HCT116 (cell line): ENCODE results near the gene STK11. TPM values are rescaled to one million over a fixed set of nuclear protein-coding genes. Genes with fewer than 3 reads are reported as not detected.
A peak's percentile ranks its signal among the peaks of the same experiment; 100 is the strongest.

Experiments
- ATAC-seq: fragments of 200-7000 bp; cut with Tn5 transposase; 2 replicates; pipeline ENCODE4 v1.9.1; 2020; ENCODE audit warnings: mild to moderate bottlenecking, moderate library complexity
- BruUV-seq: library from RNA; stranded (reverse); fragments of 400-500 nt; replicated peaks from 2 replicates; lab custom pipeline; 2021; lab: Mats Ljungman, UMichigan
- CTCF ChIA-PET: fragments of 300-600 bp; sonication (Branson Sonifier 250); formaldehyde crosslinking; loops from one replicate; lab custom pipeline; 2021; ENCODE audit warnings: antibody characterized with exemption; lab: Charles Lee
- POLR2A ChIA-PET: fragments of 300-600, 350-600 bp; sonication (Branson Sonifier 250); formaldehyde crosslinking; loops from one replicate; lab custom pipeline; 2021; ENCODE audit warnings: antibody characterized with exemption; lab: Charles Lee
- RAD21 ChIA-PET, 2 experiments: fragments of 300-600 bp; sonication (Branson Sonifier 250); formaldehyde crosslinking; loops; one replicate each; lab custom pipeline; 2023; ENCODE audit warnings: low total read pairs in 2 of 2; ENCODE audit not compliant: uncharacterized antibody in 2 of 2, unreplicated experiment in 2 of 2, low non-redundant PET in 1 of 2; lab: Charles Lee
- DNase-seq: peaks from one replicate; pipeline ENCODE4 v3.0.0-alpha.2; 2010; ENCODE audit warnings: low read depth, low spot score
- H2AFZ ChIP-seq: fragments of 200-600 bp; shearing (Covaris generic), sonication (generic); 2 replicates; pipeline ENCODE4 v1.6.1; 2017; ENCODE audit warnings: low read depth, mixed run types, mixed read lengths, antibody characterized with exemption, low read length; ENCODE audit not compliant: poor library complexity, severe bottlenecking
- H3K27ac ChIP-seq: 2 replicates; pipeline ENCODE4 v1.5.1; 2012; ENCODE audit warnings: low read depth, low read length
- H3K27me3 ChIP-seq: fragments of 200-600 bp; sonication (generic); 2 replicates; pipeline ENCODE4 v1.6.1; 2016; ENCODE audit warnings: mixed run types, low read length, mixed read lengths; ENCODE audit not compliant: insufficient read depth
- H3K36me3 ChIP-seq, 2 experiments: fragments of 200-500 bp in 1 of 2; fragments of 200-600 bp in 1 of 2; sonication (Bioruptor generic) in 1 of 2; sonication (generic) in 1 of 2; 2 replicates each; pipeline versions ENCODE4 v1.5.1 to v1.6.1; 2014 to 2016; ENCODE audit warnings: low read length in 2 of 2, inconsistent platforms in 1 of 2, mixed read lengths in 1 of 2, mixed run types in 1 of 2; ENCODE audit not compliant: insufficient read depth in 2 of 2, control insufficient read depth in 1 of 2
- H3K4me1 ChIP-seq, 2 experiments: fragments of 200-600 bp in 1 of 2; sonication (generic) in 1 of 2; 2 replicates each; pipeline versions ENCODE4 v1.5.1 to v1.6.1; 2012 to 2017; ENCODE audit warnings: low read length in 2 of 2, inconsistent platforms in 1 of 2, mild to moderate bottlenecking in 1 of 2, mixed read lengths in 1 of 2, mixed run types in 1 of 2, moderate library complexity in 1 of 2; ENCODE audit not compliant: insufficient read depth in 2 of 2, control insufficient read depth in 1 of 2
- H3K4me2 ChIP-seq: fragments of 200-600 bp; sonication (generic); 2 replicates; pipeline ENCODE4 v1.6.1; 2017; ENCODE audit warnings: mixed run types, low read length, mixed read lengths
- H3K4me3 ChIP-seq, 2 experiments: fragments of 200-600 bp in 1 of 2; sonication (generic) in 1 of 2; replicated peaks in 1 of 2; 2 replicates each; pipeline ENCODE4 v1.5.1; 2011 to 2016; ENCODE audit warnings: low read length in 2 of 2, control low read depth in 1 of 2, low read depth in 1 of 2, mild to moderate bottlenecking in 1 of 2, mixed read lengths in 1 of 2, mixed run types in 1 of 2
- H3K79me2 ChIP-seq: fragments of 200-600 bp; sonication (generic); 2 replicates; pipeline ENCODE4 v1.6.1; 2017; ENCODE audit warnings: mild to moderate bottlenecking, mixed run types, low read length, moderate library complexity, mixed read lengths; ENCODE audit not compliant: insufficient read depth
- H3K9ac ChIP-seq: fragments of 200-600 bp; sonication (generic); 2 replicates; pipeline ENCODE4 v1.6.1; 2016; ENCODE audit warnings: low read length, mixed read lengths
- H3K9me2 ChIP-seq: fragments of 200-600 bp; sonication (generic), shearing (Covaris generic); 2 replicates; pipeline ENCODE4 v1.6.1; 2017; ENCODE audit warnings: mixed run types, mild to moderate bottlenecking, moderate library complexity; ENCODE audit not compliant: insufficient read depth
- H3K9me3 ChIP-seq, 2 experiments: fragments of 200-500 bp in 1 of 2; fragments of 200-600 bp in 1 of 2; sonication (Bioruptor generic) in 1 of 2; sonication (generic) in 1 of 2; 2 replicates each; pipeline ENCODE4 v1.6.1; 2014 to 2017; ENCODE audit warnings: low read length in 2 of 2, mixed read lengths in 2 of 2, inconsistent platforms in 1 of 2, low read depth in 1 of 2, mild to moderate bottlenecking in 1 of 2, mixed run types in 1 of 2, moderate library complexity in 1 of 2; ENCODE audit not compliant: control insufficient read depth in 1 of 2, insufficient read depth in 1 of 2
- H4K20me1 ChIP-seq: fragments of 200-600 bp; sonication (generic), shearing (Covaris generic); 2 replicates; pipeline ENCODE4 v1.6.1; 2017; ENCODE audit warnings: mixed run types, mild to moderate bottlenecking, moderate library complexity; ENCODE audit not compliant: insufficient read depth
- CEBPB ChIP-seq: IDR thresholded peaks from 2 replicates; pipeline ENCODE4 v1.6.1; 2012; ENCODE audit warnings: low read depth
- CTCF ChIP-seq, 3 experiments: fragments of 200-600 bp in 1 of 3; sonication (generic) in 1 of 3; IDR thresholded peaks in 2 of 3; conservative IDR thresholded peaks in 1 of 3; 2 replicates each; pipeline ENCODE4 v1.5.1; 2012 to 2017; ENCODE audit warnings: low read depth in 2 of 3, low read length in 2 of 3, antibody characterized with exemption in 1 of 3, borderline replicate concordance in 1 of 3, control low read depth in 1 of 3, mild to moderate bottlenecking in 1 of 3, mixed read lengths in 1 of 3, mixed run types in 1 of 3, moderate library complexity in 1 of 3; ENCODE audit not compliant: insufficient read depth in 1 of 3
- EZH2 ChIP-seq: fragments of 200-600 bp; sonication (generic); IDR thresholded peaks from 2 replicates; pipeline ENCODE4 v1.6.1; 2017; ENCODE audit warnings: antibody characterized with exemption, mixed run types
- JUND ChIP-seq: IDR thresholded peaks from 2 replicates; pipeline ENCODE4 v1.6.1; 2012
- POLR2AphosphoS5 ChIP-seq: IDR thresholded peaks from 2 replicates; pipeline ENCODE4 v1.6.1; 2011; ENCODE audit warnings: mild to moderate bottlenecking, low read depth, low read length, moderate library complexity
- RAD21 ChIP-seq: IDR thresholded peaks from 2 replicates; pipeline ENCODE4 v1.6.1; 2012; ENCODE audit warnings: low read depth, mild to moderate bottlenecking
- REST ChIP-seq: IDR thresholded peaks from 2 replicates; pipeline ENCODE4 v1.6.1; 2012; ENCODE audit warnings: low read depth
- SRF ChIP-seq: IDR thresholded peaks from 2 replicates; pipeline ENCODE4 v1.6.1; 2012; ENCODE audit warnings: low read depth
- TCF7L2 ChIP-seq: IDR thresholded peaks from 2 replicates; pipeline ENCODE4 v1.7.0; 2011; ENCODE audit warnings: borderline replicate concordance, inconsistent platforms; ENCODE audit not compliant: insufficient read depth, insufficient read length; ENCODE audit errors: extremely low read depth
- intact Hi-C: fragments of 100-400 bp; cut with micrococcal nuclease; formaldehyde crosslinking; loops from 2 replicates; pipeline ENCODE4 v1.10.0; 2022
- total RNA-seq: library from RNA; stranded (reverse); gene quantifications from one replicate; pipeline ENCODE4 v1.2.1, GENCODE V29; 2021; ENCODE audit not compliant: unreplicated experiment

Gene STK11
- total RNA-seq, 1 experiment from 2014 or later: 86.9 TPM

- H3K79me2 ChIP-seq: peaks cover 47% of the 10 kb centered on the region
- BruUV-seq: no TSS peak
- DNase-seq (no peak), ATAC-seq (no peak)
- RAD21 ChIA-PET: interaction anchor here (0.7 to 2.1 kb wide), 8 partner anchors 8 to 29 kb away, joined by 4 to 51 read pairs (median 10); partner anchors contain the start of gene CIRBP (in 2 of the 2)
- intact Hi-C loops: loop anchor here (1.0 to 10.0 kb wide), 4 partner anchors 21 to 450 kb away; partner anchors contain the start of genes CNN2, GPX4, PTBP1 and RNU6-2
- peaks cover 53 to 68% of the 10 kb centered on the region in 2 experiments for H3K4me1 ChIP-seq
- peak overlapping the region; percentile 98 for H3K4me2 ChIP-seq
- no peaks in the 10 kb centered on the region for H3K9me3 ChIP-seq
- TF ChIP-seq JUND (no peak), POLR2AphosphoS5 (peak; percentile 29; the same call in 1 of the 2 replicates)
- POLR2A ChIA-PET: interaction anchor here (0.7 to 5.3 kb wide), 12 partner anchors 8 to 216 kb away, joined by 3 to 139 read pairs (median 4); partner anchors contain the start of genes CIRBP and FAM174C
- peaks cover 13% of the 10 kb centered on the region; the same call in 1 of the 2 replicates for H4K20me1 ChIP-seq
- H3K9ac ChIP-seq: peak overlapping the region; percentile 99
- peak overlapping the region; percentile 100 for H3K27ac ChIP-seq
- no peaks in the 10 kb centered on the region for H3K9me2 ChIP-seq
- H3K36me3 ChIP-seq: peaks cover 0 to 16% of the 10 kb centered on the region in 2 experiments; a peak in 2 of 4 replicates
- no peaks in the 10 kb centered on the region for H3K27me3 ChIP-seq
- CTCF ChIA-PET: interaction anchor here (0.7 to 5.2 kb wide), 25 partner anchors 8 to 552 kb away, joined by 3 to 325 read pairs (median 4); partner anchors contain the start of genes ABCA7, CIRBP, CNN2 and FAM174C
- peak overlapping the region in 1 of 2 experiments; percentile 12; a peak in 1 of 4 replicates for H3K4me3 ChIP-seq
- no peak overlapping the region for H2AFZ ChIP-seq
Observed at GRCh38 chr19:1244693-1245451, 39.3 kb downstream of the STK11 start.

- H3K79me2 ChIP-seq: peaks cover 49% of the 10 kb centered on the region
- H3K9me3 ChIP-seq: no peaks in the 10 kb centered on the region
- no peak overlapping the region for H2AFZ ChIP-seq
- ChIA-PET RAD21 (interaction anchor here (1.8 to 2.1 kb wide), 2 partner anchors 20 kb away, joined by 45 to 51 read pairs; no protein-coding TSS in a partner anchor), POLR2A (interaction anchor here (0.7 to 5.3 kb wide), 5 partner anchors 16 to 165 kb away, joined by 3 to 139 read pairs (median 12); partner anchors contain the start of gene CIRBP), CTCF (interaction anchor here (1.2 to 5.2 kb wide), 6 partner anchors 15 to 137 kb away, joined by 3 to 325 read pairs (median 6); partner anchors contain the start of gene CIRBP)
- no peaks in the 10 kb centered on the region for H3K9me2 ChIP-seq
- peaks cover 52 to 65% of the 10 kb centered on the region in 2 experiments for H3K4me1 ChIP-seq
- no TSS peak for BruUV-seq
- H3K27ac ChIP-seq: peak overlapping the region; percentile 100
- H3K9ac ChIP-seq: peak overlapping the region; percentile 99
- no peaks in the 10 kb centered on the region for H3K27me3 ChIP-seq
- H3K4me2 ChIP-seq: peak overlapping the region; percentile 98
- peaks cover 0 to 17% of the 10 kb centered on the region in 2 experiments; a peak in 3 of 4 replicates for H3K36me3 ChIP-seq
- peaks cover 13% of the 10 kb centered on the region; the same call in 1 of the 2 replicates for H4K20me1 ChIP-seq
- ATAC-seq (no peak), DNase-seq (no peak)
- intact Hi-C loops: loop anchor here (10.0 kb wide), 2 partner anchors 221 to 451 kb away; partner anchors contain the start of genes CNN2, PTBP1, RNU6-2 and TMEM259
- no peak overlapping the region for H3K4me3 ChIP-seq
- no peak for TF ChIP-seq TCF7L2
- TF ChIP-seq EZH2: no peak
- no peak for TF ChIP-seq RAD21
- TF ChIP-seq REST: no peak
- TF ChIP-seq SRF: no peak
- TF ChIP-seq CEBPB: no peak
- TF ChIP-seq CTCF (IDR thresholded peaks at IDR 0.05 in 2 of 3, conservative IDR thresholded peaks at IDR 0.05 in 1 of 3; ENCODE audit: borderline replicate concordance in 1 of 3, insufficient read depth in 1 of 3, low read depth in 2 of 3, low read length in 2 of 3): no peak
Observed at GRCh38 chr19:1245494-1246264, 40.1 kb downstream of the STK11 start.
